KMS-11 (cell line): Measurements from ENCODE around the gene MAPK14.
"Not testable (repeated sequence)": the region's sequence is repeated elsewhere in the genome, so short reads cannot be mapped to it uniquely, and the experiment has no call there.

Experiments
- H2AFZ ChIP-seq: fragments of 200-600 bp; sonication (generic); 2 replicates; pipeline ENCODE4 v1.6.1; 2016; ENCODE audit warnings: antibody characterized with exemption, mixed run types, low read depth
- H3K27ac ChIP-seq: fragments of 200-600 bp; sonication (generic); 2 replicates; pipeline ENCODE4 v1.6.1; 2016; ENCODE audit warnings: mild to moderate bottlenecking, mixed run types
- H3K27me3 ChIP-seq: fragments of 200-600 bp; sonication (generic); 2 replicates; pipeline ENCODE4 v1.6.1; 2017; ENCODE audit warnings: mild to moderate bottlenecking, low read depth, mixed run types, moderate library complexity; ENCODE audit not compliant: insufficient read depth
- H3K36me3 ChIP-seq: fragments of 200-600 bp; sonication (generic); 2 replicates; pipeline ENCODE4 v1.6.1; 2017; ENCODE audit warnings: mild to moderate bottlenecking, mixed run types; ENCODE audit not compliant: insufficient read depth
- H3K4me1 ChIP-seq: fragments of 200-600 bp; sonication (generic); 2 replicates; pipeline ENCODE4 v1.6.1; 2016; ENCODE audit warnings: mild to moderate bottlenecking, low read depth, mixed run types; ENCODE audit not compliant: poor library complexity, severe bottlenecking
- H3K4me2 ChIP-seq: fragments of 200-600 bp; sonication (generic); 2 replicates; pipeline ENCODE4 v1.7.0; 2016; ENCODE audit warnings: mild to moderate bottlenecking, mixed run types
- H3K4me3 ChIP-seq: fragments of 200-600 bp; sonication (generic); IDR thresholded peaks from 2 replicates; pipeline ENCODE4 v1.6.1; 2017; ENCODE audit warnings: low read depth, low read length, mixed read lengths; ENCODE audit not compliant: insufficient read depth
- H3K79me2 ChIP-seq: fragments of 200-600 bp; sonication (generic); 2 replicates; pipeline ENCODE4 v1.6.1; 2016; ENCODE audit warnings: low read depth, mixed run types; ENCODE audit not compliant: insufficient read depth
- H3K9ac ChIP-seq: fragments of 200-600 bp; sonication (generic); 2 replicates; pipeline ENCODE4 v1.6.1; 2016; ENCODE audit warnings: mild to moderate bottlenecking, mixed run types
- H4K20me1 ChIP-seq: fragments of 200-600 bp; sonication (generic); 2 replicates; pipeline ENCODE4 v1.6.1; 2016; ENCODE audit warnings: mild to moderate bottlenecking, mixed run types; ENCODE audit not compliant: insufficient read depth
- CTCF ChIP-seq: fragments of 200-600 bp; sonication (generic); conservative IDR thresholded peaks from 2 replicates; pipeline ENCODE4 v1.6.1; 2017; ENCODE audit warnings: low read depth, mild to moderate bottlenecking, antibody characterized with exemption, low read length, moderate library complexity, mixed read lengths

Gene MAPK14

DNA sequence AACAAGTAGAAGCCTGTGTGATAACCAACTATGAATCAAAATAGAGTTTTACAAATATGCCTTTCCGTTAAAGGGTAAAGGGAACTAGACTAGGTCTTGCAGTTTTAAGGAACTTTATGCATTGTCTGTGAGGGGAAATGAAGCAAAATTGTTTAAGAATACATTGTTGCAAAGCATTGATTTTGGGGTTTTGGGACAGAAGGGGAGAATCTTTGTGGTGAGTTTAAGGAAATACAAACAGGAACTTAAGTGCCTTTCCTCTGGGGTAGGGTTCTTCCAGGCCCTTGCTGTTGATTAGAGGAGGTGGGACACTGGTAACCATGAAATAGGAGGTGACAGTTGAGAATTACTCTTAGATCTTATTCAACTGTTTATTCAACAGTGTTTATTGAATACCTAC, 4.7 kb downstream of the MAPK14 start:
- Histone ChIP-seq H4K20me1 (peaks cover 8% of the 10 kb centered on the region), H3K27ac (no peak overlapping the region), H2AFZ (no peak overlapping the region), H3K27me3 (no peaks in the 10 kb centered on the region), H3K4me2 (no peak overlapping the region), H3K36me3 (no peaks in the 10 kb centered on the region), H3K79me2 (peaks cover 86% of the 10 kb centered on the region), H3K4me3 (no peak overlapping the region), H3K4me1 (peaks cover 23% of the 10 kb centered on the region), H3K9ac (no peak overlapping the region)
- TF ChIP-seq CTCF = no peak

DNA sequence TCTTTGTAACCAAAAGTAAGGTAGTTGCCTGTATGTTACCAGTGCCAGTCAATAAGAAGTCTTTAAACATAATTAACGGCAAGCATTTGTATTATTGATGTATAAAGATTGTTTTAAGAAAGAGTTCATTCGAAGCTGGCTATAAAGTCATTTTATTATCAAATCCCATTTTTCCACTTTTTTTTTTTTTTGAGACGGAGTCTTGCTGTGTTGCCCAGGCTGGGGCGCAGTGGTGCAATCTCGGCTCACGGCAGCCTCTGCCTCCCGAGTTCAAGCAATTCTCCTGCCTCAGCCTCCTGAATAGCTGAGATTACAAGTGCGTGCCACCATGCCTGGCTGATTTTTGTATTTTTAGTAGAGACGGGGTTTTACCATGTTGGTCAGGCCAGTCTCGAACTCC, 5.5 kb downstream of the MAPK14 start:
- H2AFZ ChIP-seq, H3K27me3 ChIP-seq, H3K4me3 ChIP-seq, H4K20me1 ChIP-seq, H3K9ac ChIP-seq, H3K27ac ChIP-seq, H3K4me2 ChIP-seq, H3K36me3 ChIP-seq: not testable (repeated sequence)
- Histone ChIP-seq H3K4me1 (peaks cover 23% of the 10 kb centered on the region), H3K79me2 (peaks cover 91% of the 10 kb centered on the region)

- Histone ChIP-seq H3K27me3 (no peaks in the 10 kb centered on the region), H3K4me2 (no peak overlapping the region), H4K20me1 (peaks cover 12% of the 10 kb centered on the region), H3K36me3 (no peaks in the 10 kb centered on the region), H3K27ac (no peak overlapping the region), H3K79me2 (peaks cover 91% of the 10 kb centered on the region), H2AFZ (no peak overlapping the region), H3K9ac (no peak overlapping the region), H3K4me3 (no peak overlapping the region), H3K4me1 (peaks cover 23% of the 10 kb centered on the region)
- no peak for TF ChIP-seq CTCF
Measured at GRCh38 chr6:36033935-36034334, 6.3 kb downstream of the MAPK14 start.

GRCh38 chr6:36034441-36034840, 6.8 kb downstream of the MAPK14 start:
- H4K20me1 ChIP-seq = peaks cover 12% of the 10 kb centered on the region
- H3K36me3 ChIP-seq = no peaks in the 10 kb centered on the region

GRCh38 chr6:36035225-36035624, 7.6 kb downstream of the MAPK14 start:
- H4K20me1 ChIP-seq = peaks cover 12% of the 10 kb centered on the region; the same call in 1 of the 2 replicates
- no peak overlapping the region for H3K9ac ChIP-seq
- no peak overlapping the region for H3K4me2 ChIP-seq
- no peak overlapping the region for H2AFZ ChIP-seq
- H3K36me3 ChIP-seq = no peaks in the 10 kb centered on the region
- no peaks in the 10 kb centered on the region for H3K27me3 ChIP-seq
- peaks cover 12% of the 10 kb centered on the region for H3K4me1 ChIP-seq
- H3K27ac ChIP-seq = no peak overlapping the region
- no peak for TF ChIP-seq CTCF
- no peak overlapping the region for H3K4me3 ChIP-seq
- H3K79me2 ChIP-seq = peaks cover 92% of the 10 kb centered on the region

More at GRCh38 chr6:36034441-36034840, 6.8 kb downstream of the MAPK14 start:
- Histone ChIP-seq H3K9ac (no peak overlapping the region), H3K27me3 (no peaks in the 10 kb centered on the region), H3K4me1 (peaks cover 20% of the 10 kb centered on the region), H3K79me2 (peaks cover 91% of the 10 kb centered on the region), H3K4me2 (no peak overlapping the region), H3K4me3 (no peak overlapping the region), H3K27ac (no peak overlapping the region), H2AFZ (no peak overlapping the region)
- no peak for TF ChIP-seq CTCF
